ENCODE data around the gene RABGGTA. TPM values are rescaled to one million over a fixed set of nuclear protein-coding genes. Genes with fewer than 3 reads are reported as not detected.
A peak's percentile ranks its signal among the peaks of the same experiment; 100 is the strongest.
"Not testable (repeated sequence)": the region's sequence is repeated elsewhere in the genome, so short reads cannot be mapped to it uniquely, and the experiment has no call there.

Gene RABGGTA
- total and polyA plus RNA-seq, 5 donors from 2014 or later = 25.1 to 78.6 (median 31.9) TPM

- Histone ChIP-seq H3K27ac (ENCODE audit: insufficient read depth, low read length, poor library complexity, severe bottlenecking) (peak overlapping the region; percentile 72), H3K27me3 (ENCODE audit: control insufficient read depth, insufficient read depth, low read length) (no peaks in the 10 kb centered on the region), H3K9me3 (ENCODE audit: control insufficient read depth in 2 of 2, low read length in 2 of 2) (no peaks in the 10 kb centered on the region), H3K36me3 (ENCODE audit: control insufficient read depth, insufficient read depth, low read length) (peaks cover 2% of the 10 kb centered on the region), H3K4me1 (ENCODE audit: control insufficient read depth, insufficient read depth, low read length, poor library complexity, severe bottlenecking) (peaks cover 30% of the 10 kb centered on the region), H3K4me3 (ENCODE audit: low read depth, low read length) (peak overlapping the region; percentile 62)
- Mint-ChIP-seq H3K4me3 (peak overlapping the region; percentile 69 to 82 (median 78)), H3K27ac (peak overlapping the region; percentile 88 to 98 (median 95)), H3K36me3 (peaks cover 7% of the 10 kb centered on the region), H3K27me3 (peaks cover 7% of the 10 kb centered on the region), H3K4me1 (peaks cover 5 to 41% (median 24%) of the 10 kb centered on the region in 4 donors), H3K9me3 (no peaks in the 10 kb centered on the region)
- DNase-seq = peak in 2 of 3 donors; percentile 48 to 86
- ATAC-seq (ENCODE audit: low read depth in 2 of 2) = no peak
These were observed 24.6 kb downstream of the RABGGTA start for GRCh38 chr14:24246765-24247212.

GRCh38 chr14:24245350-24245749, 26.0 kb downstream of the RABGGTA start:
- not testable (repeated sequence) for H3K36me3 ChIP-seq (ENCODE audit: control insufficient read depth, insufficient read depth, low read length); H3K9me3 ChIP-seq (ENCODE audit: control insufficient read depth in 2 of 2, low read length in 2 of 2); H3K4me3 ChIP-seq (ENCODE audit: low read depth, low read length); H3K27ac ChIP-seq (ENCODE audit: insufficient read depth, low read length, poor library complexity, severe bottlenecking); H3K27me3 Mint-ChIP-seq; ATAC-seq (ENCODE audit: low read depth in 2 of 2); H3K36me3 Mint-ChIP-seq; H3K9me3 Mint-ChIP-seq; DNase-seq; H3K27me3 ChIP-seq (ENCODE audit: control insufficient read depth, insufficient read depth, low read length)
- peaks cover 44% of the 10 kb centered on the region for H3K4me1 ChIP-seq (ENCODE audit: control insufficient read depth, insufficient read depth, low read length, poor library complexity, severe bottlenecking)
- peak overlapping the region in 2 of 3 donors; percentile 78 to 84 for H3K27ac Mint-ChIP-seq
- H3K4me3 Mint-ChIP-seq = peak overlapping the region in 2 of 4 donors; percentile 77 to 88
- peaks cover 5 to 50% (median 30%) of the 10 kb centered on the region in 4 donors for H3K4me1 Mint-ChIP-seq

- H3K9me3 Mint-ChIP-seq = no peaks in the 10 kb centered on the region
- Histone ChIP-seq H3K4me1 (ENCODE audit: control insufficient read depth, insufficient read depth, low read length, poor library complexity, severe bottlenecking) (peaks cover 58% of the 10 kb centered on the region), H3K36me3 (ENCODE audit: control insufficient read depth, insufficient read depth, low read length) (peaks cover 27% of the 10 kb centered on the region), H3K27me3 (ENCODE audit: control insufficient read depth, insufficient read depth, low read length) (no peaks in the 10 kb centered on the region), H3K9me3 (ENCODE audit: control insufficient read depth in 2 of 2, low read length in 2 of 2) (no peaks in the 10 kb centered on the region), H3K27ac (ENCODE audit: insufficient read depth, low read length, poor library complexity, severe bottlenecking) (peak overlapping the region; percentile 99), H3K4me3 (ENCODE audit: low read depth, low read length) (peak overlapping the region; percentile 85)
- peaks cover 12% of the 10 kb centered on the region for H3K36me3 Mint-ChIP-seq
- peak overlapping the region; percentile 89 to 99 (median 99) for H3K4me3 Mint-ChIP-seq
- DNase-seq (no peak), ATAC-seq (ENCODE audit: low read depth in 2 of 2) (no peak)
- peaks cover 7% of the 10 kb centered on the region for H3K27me3 Mint-ChIP-seq
- H3K27ac Mint-ChIP-seq = peak overlapping the region; percentile 100
- peaks cover 11 to 68% (median 48%) of the 10 kb centered on the region in 4 donors for H3K4me1 Mint-ChIP-seq
These were observed 28.0 kb downstream of the RABGGTA start for GRCh38 chr14:24243336-24243836.

- H3K9me3 Mint-ChIP-seq = no peaks in the 10 kb centered on the region
- H3K4me3 Mint-ChIP-seq = peak overlapping the region; percentile 89 to 99 (median 99)
- Histone ChIP-seq H3K4me1 (ENCODE audit: control insufficient read depth, insufficient read depth, low read length, poor library complexity, severe bottlenecking) (peaks cover 49% of the 10 kb centered on the region), H3K9me3 (ENCODE audit: control insufficient read depth in 2 of 2, low read length in 2 of 2) (no peaks in the 10 kb centered on the region), H3K4me3 (ENCODE audit: low read depth, low read length) (peak overlapping the region; percentile 85), H3K27me3 (ENCODE audit: control insufficient read depth, insufficient read depth, low read length) (no peaks in the 10 kb centered on the region), H3K36me3 (ENCODE audit: control insufficient read depth, insufficient read depth, low read length) (peaks cover 41% of the 10 kb centered on the region), H3K27ac (ENCODE audit: insufficient read depth, low read length, poor library complexity, severe bottlenecking) (peak overlapping the region; percentile 99)
- DNase-seq (peak; percentile 91 to 97 (median 96)), ATAC-seq (ENCODE audit: low read depth in 2 of 2) (peak; percentile 82 to 84)
- peaks cover 9 to 74% (median 56%) of the 10 kb centered on the region in 4 donors for H3K4me1 Mint-ChIP-seq
- H3K27ac Mint-ChIP-seq = peak overlapping the region; percentile 100
- peaks cover 7% of the 10 kb centered on the region for H3K27me3 Mint-ChIP-seq
- peaks cover 27% of the 10 kb centered on the region for H3K36me3 Mint-ChIP-seq
These were observed 29.5 kb downstream of the RABGGTA start for GRCh38 chr14:24241829-24242443.

- DNase-seq (no peak), ATAC-seq (ENCODE audit: low read depth in 2 of 2) (no peak)
- Mint-ChIP-seq H3K4me3 (peak overlapping the region; percentile 83 to 99 (median 94)), H3K4me1 (peaks cover 14 to 86% (median 65%) of the 10 kb centered on the region in 4 donors), H3K27ac (peak overlapping the region; percentile 64 to 92 (median 76)), H3K27me3 (peaks cover 7% of the 10 kb centered on the region), H3K9me3 (no peaks in the 10 kb centered on the region), H3K36me3 (peaks cover 39% of the 10 kb centered on the region)
- H3K27ac ChIP-seq (ENCODE audit: insufficient read depth, low read length, poor library complexity, severe bottlenecking) = peak overlapping the region; percentile 99
- peak overlapping the region; percentile 53 for H3K4me3 ChIP-seq (ENCODE audit: low read depth, low read length)
- peaks cover 44% of the 10 kb centered on the region for H3K4me1 ChIP-seq (ENCODE audit: control insufficient read depth, insufficient read depth, low read length, poor library complexity, severe bottlenecking)
- H3K27me3 ChIP-seq (ENCODE audit: control insufficient read depth, insufficient read depth, low read length) = no peaks in the 10 kb centered on the region
- H3K36me3 ChIP-seq (ENCODE audit: control insufficient read depth, insufficient read depth, low read length) = peaks cover 57% of the 10 kb centered on the region
- H3K9me3 ChIP-seq (ENCODE audit: control insufficient read depth in 2 of 2, low read length in 2 of 2) = no peaks in the 10 kb centered on the region
These were observed 31.1 kb downstream of the RABGGTA start for GRCh38 chr14:24240110-24240918.

GRCh38 chr14:24238527-24239037, 32.8 kb downstream of the RABGGTA start:
- peak overlapping the region in 3 of 4 donors; percentile 89 to 99 (median 99) for H3K4me3 Mint-ChIP-seq
- peaks cover 48% of the 10 kb centered on the region for H3K4me1 ChIP-seq (ENCODE audit: control insufficient read depth, insufficient read depth, low read length, poor library complexity, severe bottlenecking)
- DNase-seq (no peak), ATAC-seq (ENCODE audit: low read depth in 2 of 2) (no peak)
- peaks cover 41% of the 10 kb centered on the region for H3K36me3 Mint-ChIP-seq
- no peaks in the 10 kb centered on the region for H3K9me3 ChIP-seq (ENCODE audit: control insufficient read depth in 2 of 2, low read length in 2 of 2)
- no peaks in the 10 kb centered on the region for H3K27me3 ChIP-seq (ENCODE audit: control insufficient read depth, insufficient read depth, low read length)
- no peak overlapping the region for H3K4me3 ChIP-seq (ENCODE audit: low read depth, low read length)
- peaks cover 7% of the 10 kb centered on the region for H3K27me3 Mint-ChIP-seq
- H3K36me3 ChIP-seq (ENCODE audit: control insufficient read depth, insufficient read depth, low read length) = peaks cover 64% of the 10 kb centered on the region
- H3K27ac ChIP-seq (ENCODE audit: insufficient read depth, low read length, poor library complexity, severe bottlenecking) = no peak overlapping the region
- peak overlapping the region; percentile 0 to 76 (median 11) for H3K27ac Mint-ChIP-seq
- no peaks in the 10 kb centered on the region for H3K9me3 Mint-ChIP-seq
- H3K4me1 Mint-ChIP-seq = peaks cover 14 to 97% (median 74%) of the 10 kb centered on the region in 4 donors

- Histone ChIP-seq H3K9me3 (ENCODE audit: control insufficient read depth in 2 of 2, low read length in 2 of 2) (no peaks in the 10 kb centered on the region), H3K4me3 (ENCODE audit: low read depth, low read length) (no peak overlapping the region), H3K27ac (ENCODE audit: insufficient read depth, low read length, poor library complexity, severe bottlenecking) (no peak overlapping the region), H3K4me1 (ENCODE audit: control insufficient read depth, insufficient read depth, low read length, poor library complexity, severe bottlenecking) (peaks cover 48% of the 10 kb centered on the region), H3K27me3 (ENCODE audit: control insufficient read depth, insufficient read depth, low read length) (no peaks in the 10 kb centered on the region), H3K36me3 (ENCODE audit: control insufficient read depth, insufficient read depth, low read length) (peaks cover 64% of the 10 kb centered on the region)
- Mint-ChIP-seq H3K36me3 (peaks cover 41% of the 10 kb centered on the region), H3K9me3 (no peaks in the 10 kb centered on the region), H3K27ac (no peak overlapping the region), H3K4me1 (peaks cover 14 to 97% (median 75%) of the 10 kb centered on the region in 4 donors), H3K27me3 (peaks cover 7% of the 10 kb centered on the region), H3K4me3 (peak overlapping the region in 1 of 4 donors; percentile 89)
- no peak for DNase-seq
- ATAC-seq (ENCODE audit: low read depth in 2 of 2) = no peak
These were observed 33.3 kb downstream of the RABGGTA start for GRCh38 chr14:24238123-24238522.
